ENCODE data around the gene SLC22A1.
"Not testable (repeated sequence)": the region's sequence is repeated elsewhere in the genome, so short reads cannot be mapped to it uniquely, and the experiment has no call there.

DNA sequence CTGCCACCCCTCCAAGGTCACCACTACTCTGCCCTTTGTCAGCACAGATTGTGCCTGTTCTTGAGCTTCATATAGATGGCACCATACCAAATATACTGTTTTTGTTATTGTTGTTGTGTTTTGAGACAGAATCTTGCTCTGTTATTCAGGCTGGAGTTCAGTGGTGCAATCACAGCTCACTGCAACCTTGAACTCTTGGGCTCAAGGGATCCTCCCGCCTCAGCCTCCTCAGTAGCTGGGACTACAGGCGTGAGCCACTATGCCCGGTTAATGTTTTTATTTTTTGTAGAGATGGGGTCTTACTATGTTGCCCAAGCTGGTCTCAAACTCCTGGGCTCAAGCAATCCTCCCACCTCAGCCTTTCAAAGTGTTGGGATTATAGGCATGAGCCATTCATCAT, 18.9 kb downstream of the SLC22A1 start:
- TF ChIP-seq, protein P1, sequence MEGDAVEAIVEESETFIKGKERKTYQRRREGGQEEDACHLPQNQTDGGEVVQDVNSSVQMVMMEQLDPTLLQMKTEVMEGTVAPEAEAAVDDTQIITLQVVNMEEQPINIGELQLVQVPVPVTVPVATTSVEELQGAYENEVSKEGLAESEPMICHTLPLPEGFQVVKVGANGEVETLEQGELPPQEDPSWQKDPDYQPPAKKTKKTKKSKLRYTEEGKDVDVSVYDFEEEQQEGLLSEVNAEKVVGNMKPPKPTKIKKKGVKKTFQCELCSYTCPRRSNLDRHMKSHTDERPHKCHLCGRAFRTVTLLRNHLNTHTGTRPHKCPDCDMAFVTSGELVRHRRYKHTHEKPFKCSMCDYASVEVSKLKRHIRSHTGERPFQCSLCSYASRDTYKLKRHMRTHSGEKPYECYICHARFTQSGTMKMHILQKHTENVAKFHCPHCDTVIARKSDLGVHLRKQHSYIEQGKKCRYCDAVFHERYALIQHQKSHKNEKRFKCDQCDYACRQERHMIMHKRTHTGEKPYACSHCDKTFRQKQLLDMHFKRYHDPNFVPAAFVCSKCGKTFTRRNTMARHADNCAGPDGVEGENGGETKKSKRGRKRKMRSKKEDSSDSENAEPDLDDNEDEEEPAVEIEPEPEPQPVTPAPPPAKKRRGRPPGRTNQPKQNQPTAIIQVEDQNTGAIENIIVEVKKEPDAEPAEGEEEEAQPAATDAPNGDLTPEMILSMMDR (IDR thresholded peaks at IDR 0.05) = not testable (repeated sequence)
- not testable (repeated sequence) for TF ChIP-seq EZH2 (IDR thresholded peaks at IDR 0.05; ENCODE audit: borderline replicate concordance, insufficient read depth, low read depth, low read length, poor library complexity, severe bottlenecking)

All from B cell (primary cell).